ENCODE measurements around the gene FGFR1OP2.
"Not testable (repeated sequence)": the region's sequence is repeated elsewhere in the genome, so short reads cannot be mapped to it uniquely, and the experiment has no call there.

Gene FGFR1OP2

GRCh38 chr12:26937863-26938700 is at the start of gene FGFR1OP2, which contains the start of gene INTS13:
Gene FGFR1OP2 (plus strand): TSS chr12:26938470. CDS start chr12:26954159, 15,689 bp downstream.
Gene INTS13 (minus strand): TSS chr12:26937981. CDS start chr12:26936803, 1,178 bp downstream.
- peak; percentile 89 for DNase-seq

GRCh38 chr12:26890784-26891183 is 47.5 kb upstream of the FGFR1OP2 start:
- no peak for DNase-seq

GRCh38 chr12:26891704-26892103 is 46.6 kb upstream of the FGFR1OP2 start:
- DNase-seq: no peak

- no peak for DNase-seq
Measured at GRCh38 chr12:26895672-26896071, 42.6 kb upstream of the FGFR1OP2 start.

- no peak for DNase-seq
Measured at GRCh38 chr12:26896913-26897312, 41.4 kb upstream of the FGFR1OP2 start.

GRCh38 chr12:26903396-26903795 is 34.9 kb upstream of the FGFR1OP2 start:
- DNase-seq: not testable (repeated sequence)

GRCh38 chr12:26906024-26906423 is 32.2 kb upstream of the FGFR1OP2 start:
- DNase-seq: no peak

GRCh38 chr12:26906704-26907103 is 31.6 kb upstream of the FGFR1OP2 start:
- no peak for DNase-seq

- no peak for DNase-seq
Measured at GRCh38 chr12:26918321-26919215, 19.7 kb upstream of the FGFR1OP2 start.

- no peak for DNase-seq
Measured at GRCh38 chr12:26919216-26919555, 19.1 kb upstream of the FGFR1OP2 start.

- DNase-seq: no peak
Measured at GRCh38 chr12:26921886-26922285, 16.4 kb upstream of the FGFR1OP2 start.

GRCh38 chr12:26928661-26929060 is 9.6 kb upstream of the FGFR1OP2 start:
- no peak for DNase-seq

GRCh38 chr12:26929590-26929989 is 8.7 kb upstream of the FGFR1OP2 start:
- no peak for DNase-seq

- no peak for DNase-seq
Measured at GRCh38 chr12:26935636-26936378, 2.5 kb upstream of the FGFR1OP2 start.

- no peak for DNase-seq
Measured at GRCh38 chr12:26936559-26937442, 1.5 kb upstream of the FGFR1OP2 start.

GRCh38 chr12:26937443-26937862 is 817 bp upstream of the FGFR1OP2 start:
- DNase-seq: no peak

GRCh38 chr12:26938701-26939062 is 412 bp downstream of the FGFR1OP2 start:
- DNase-seq: no peak

- no peak for DNase-seq
Measured at GRCh38 chr12:26939192-26939832, 1.0 kb downstream of the FGFR1OP2 start.

GRCh38 chr12:26939953-26940352 is 1.7 kb downstream of the FGFR1OP2 start:
- no peak for DNase-seq

- DNase-seq: no peak
Measured at GRCh38 chr12:26940516-26941214, 2.4 kb downstream of the FGFR1OP2 start.

- DNase-seq: no peak
Measured at GRCh38 chr12:26941215-26941594, 2.9 kb downstream of the FGFR1OP2 start.

All from COR-L47 (cell line).